K562 (cell line): ENCODE results near the gene KLHL35.

Source experiments
- EZH2 ChIP-seq: IDR thresholded peaks from 2 replicates; pipeline ENCODE4 v1.6.1; 2012; ENCODE audit warnings: low read depth, mild to moderate bottlenecking, inconsistent platforms, low read length, borderline replicate concordance
- FOXP4 ChIP-seq: sonication (generic); formaldehyde crosslinking; IDR thresholded peaks from 2 replicates; pipeline ENCODE4 v1.8.0; 2022; ENCODE audit warnings: mild to moderate bottlenecking, missing genetic modification reagents, borderline replicate concordance
- ZNF121 ChIP-seq: sonication (generic); formaldehyde crosslinking; conservative IDR thresholded peaks from 2 replicates; pipeline ENCODE4 v1.8.0; 2022; ENCODE audit warnings: missing genetic modification reagents

DNA sequence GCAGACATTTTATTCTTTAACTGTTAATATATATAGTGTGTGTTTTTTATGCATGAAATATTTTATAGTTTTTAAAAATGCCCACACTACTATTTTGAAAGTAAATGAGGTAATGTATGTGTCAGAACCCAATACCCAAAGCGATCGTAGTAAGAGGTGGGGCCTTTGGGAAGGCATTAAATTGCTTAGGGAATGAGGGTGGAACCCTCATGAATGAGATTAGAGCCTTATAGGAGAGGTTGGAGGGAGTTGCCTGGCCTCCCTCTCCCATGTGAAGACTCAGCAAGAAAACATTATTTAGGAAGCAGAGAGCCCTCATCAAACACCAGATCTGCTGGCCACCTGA lies 11.1 kb downstream of the KLHL35 start:
- TF ChIP-seq FOXP4 (CRISPR knock-in tag) = no peak
- TF ChIP-seq EZH2 = no peak
- TF ChIP-seq ZNF121 (CRISPR knock-in tag) = no peak
